K562 (cell line): ENCODE measurements around the gene TIMP2. TPM values are rescaled to one million over a fixed set of nuclear protein-coding genes. Genes with fewer than 3 reads are reported as not detected.

Experiments
- ATAC-seq: fragments of 200-7000 bp; cut with Tn5 transposase; 3 replicates; pipeline ENCODE4 v1.9.1; 2020; ENCODE audit warnings: moderate library complexity
- BruUV-seq: library from RNA; stranded (reverse); fragments of 400-500 nt; replicated peaks from 2 replicates; lab custom pipeline; 2021; lab: Mats Ljungman, UMichigan
- CTCF ChIA-PET: fragments of 300-600 bp; formaldehyde crosslinking; extraction: SDS; loops from one replicate; lab custom pipeline; 2021; ENCODE audit warnings: low intra/inter-chr PET ratio; lab: Yijun Ruan, JAX
- POLR2A ChIA-PET: fragments of 300-600, 350-650 bp; sonication (Branson Sonifier 250); formaldehyde crosslinking; extraction: SDS; loops from one replicate; lab custom pipeline; 2021; ENCODE audit warnings: antibody characterized with exemption, inconsistent platforms; lab: Yijun Ruan, JAX
- DNase-seq, 4 experiments: peaks; one replicate each; pipeline versions ENCODE4 v3.0.0 to v3.0.0-alpha.2; 2011 to 2018; ENCODE audit warnings: low spot score in 3 of 4, mixed read lengths in 3 of 4; ENCODE audit errors: extremely low read depth in 1 of 4
- FAIRE-seq: peaks from 2 replicates; lab custom pipeline; 2011; peaks lifted over from hg19 to GRCh38; lab: Jason Lieb, UNC
- H2AFZ ChIP-seq: 2 replicates; pipeline ENCODE4 v1.6.0; 2011; ENCODE audit warnings: low read depth, low read length, control low read depth, inconsistent platforms
- H3K27ac ChIP-seq: fragments of 200-600 bp; 3 replicates; pipeline ENCODE4 v1.8.0; 2011; ENCODE audit warnings: low read depth, mild to moderate bottlenecking, control low read depth, inconsistent platforms, low read length, moderate library complexity, mixed read lengths; ENCODE audit errors: extremely low read depth
- H3K27me3 ChIP-seq, 2 experiments: fragments of 300-600 bp in 1 of 2; 2 replicates in 1 of 2; 3 replicates in 1 of 2; pipeline versions ENCODE4 v1.6.0 to v1.8.0; 2011; ENCODE audit warnings: inconsistent platforms in 2 of 2, low read length in 2 of 2, mild to moderate bottlenecking in 1 of 2, mixed read lengths in 1 of 2, moderate library complexity in 1 of 2; ENCODE audit not compliant: control insufficient read depth in 2 of 2, insufficient read depth in 2 of 2
- H3K36me3 ChIP-seq: fragments of 300-600 bp; 3 replicates; pipeline ENCODE4 v1.8.0; 2011; ENCODE audit warnings: mild to moderate bottlenecking, low read length, inconsistent platforms; ENCODE audit not compliant: control insufficient read depth, insufficient read depth
- H3K4me1 ChIP-seq, 2 experiments: fragments of 200-600 bp in 1 of 2; replicated peaks in 1 of 2; 2 replicates in 1 of 2; 3 replicates in 1 of 2; pipeline versions ENCODE4 v1.5.1 to v1.8.0; 2011; ENCODE audit warnings: inconsistent platforms in 2 of 2, low read length in 2 of 2, mild to moderate bottlenecking in 1 of 2, mixed read lengths in 1 of 2, moderate library complexity in 1 of 2; ENCODE audit not compliant: control insufficient read depth in 2 of 2, insufficient read depth in 2 of 2
- H3K4me2 ChIP-seq: 2 replicates; pipeline ENCODE4 v1.6.1; 2011; ENCODE audit warnings: low read length, control low read depth, inconsistent platforms, mixed read lengths; ENCODE audit not compliant: insufficient read depth
- H3K4me3 ChIP-seq: fragments of 200-600 bp; sonication (generic), shearing (Covaris generic); 2 replicates; pipeline ENCODE4 v1.5.1; 2016; ENCODE audit warnings: control low read depth, inconsistent platforms
- H3K79me2 ChIP-seq: fragments of 200-600 bp; 3 replicates; pipeline ENCODE4 v1.8.0; 2011; ENCODE audit warnings: low read length, inconsistent platforms; ENCODE audit not compliant: control insufficient read depth, insufficient read depth
- H3K9ac ChIP-seq, 2 experiments: 2 replicates each; pipeline versions ENCODE4 v1.6.0 to v1.6.1; 2011; ENCODE audit warnings: low read depth in 2 of 2, low read length in 2 of 2, control low read depth in 1 of 2, inconsistent platforms in 1 of 2, mild to moderate bottlenecking in 1 of 2, mixed read lengths in 1 of 2; ENCODE audit not compliant: insufficient read depth in 1 of 2
- H3K9me1 ChIP-seq: one replicate; pipeline ENCODE4 v1.6.0; 2011; ENCODE audit warnings: inconsistent platforms, mild to moderate bottlenecking, low read length, moderate library complexity; ENCODE audit not compliant: control insufficient read depth, insufficient read depth
- H3K9me3 ChIP-seq: replicated peaks from 2 replicates; pipeline ENCODE4 v1.5.1; 2011; ENCODE audit warnings: low read depth, low read length, inconsistent platforms; ENCODE audit not compliant: control insufficient read depth, insufficient read depth
- H4K20me1 ChIP-seq: replicated peaks from 2 replicates; pipeline ENCODE4 v1.6.1; 2011; ENCODE audit warnings: low read length, inconsistent platforms, mixed read lengths; ENCODE audit not compliant: control insufficient read depth, insufficient read depth
- ATF3 ChIP-seq, 2 experiments: fragments of 450-650 bp in 1 of 2; sonication (generic) in 1 of 2; formaldehyde crosslinking in 1 of 2; IDR thresholded peaks in 1 of 2; conservative IDR thresholded peaks in 1 of 2; 2 replicates each; pipeline versions ENCODE4 v1.6.1 to v1.8.1; 2016 to 2023; ENCODE audit warnings: mild to moderate bottlenecking in 2 of 2, moderate library complexity in 2 of 2, inconsistent platforms in 1 of 2, missing genetic modification reagents in 1 of 2
- CBFA2T2 ChIP-seq: fragments of 450-650 bp; conservative IDR thresholded peaks from 2 replicates; pipeline ENCODE4 v1.6.1; 2017; ENCODE audit warnings: mild to moderate bottlenecking
- CBFA2T3 ChIP-seq: fragments of 450-650 bp; IDR thresholded peaks from 2 replicates; pipeline ENCODE4 v1.6.1; 2017
- CBX1 ChIP-seq: sonication (generic); IDR thresholded peaks from 2 replicates; pipeline ENCODE4 v1.6.1; 2016; ENCODE audit warnings: antibody characterized with exemption, low read depth, mild to moderate bottlenecking
- CREM ChIP-seq: IDR thresholded peaks from 2 replicates; pipeline ENCODE4 v1.6.1; 2014; ENCODE audit warnings: antibody characterized with exemption, low read depth
- GABPB2 ChIP-seq: fragments of 250-450 bp; sonication (Bioruptor Pico); conservative IDR thresholded peaks from 2 replicates; pipeline ENCODE4 v1.5.1; 2021; ENCODE audit warnings: mild to moderate bottlenecking
- ILF3 ChIP-seq: fragments of 450-650 bp; IDR thresholded peaks from 2 replicates; pipeline ENCODE4 v1.6.1; 2018; ENCODE audit warnings: antibody characterized with exemption, mild to moderate bottlenecking, moderate library complexity, borderline replicate concordance
- JUN ChIP-seq, 2 experiments: sonication (generic) in 1 of 2; formaldehyde crosslinking in 1 of 2; IDR thresholded peaks; 2 replicates each; pipeline versions ENCODE4 v1.6.1 to v1.8.0; 2012 to 2022; ENCODE audit warnings: borderline replicate concordance in 2 of 2, mild to moderate bottlenecking in 2 of 2, improper control_type of control experiment in 1 of 2, low read depth in 1 of 2, low read length in 1 of 2, missing genetic modification reagents in 1 of 2
- MYNN ChIP-seq, 2 experiments: sonication (generic); formaldehyde crosslinking in 1 of 2; IDR thresholded peaks; 2 replicates each; pipeline versions ENCODE4 v1.5.0 to v1.6.1; 2016 to 2020; ENCODE audit warnings: antibody characterized with exemption in 1 of 2, missing genetic modification reagents in 1 of 2
- PML ChIP-seq: IDR thresholded peaks from 2 replicates; pipeline ENCODE4 v1.6.1; 2012; ENCODE audit warnings: low read length, inconsistent platforms
- SREBF2 ChIP-seq: sonication (generic); formaldehyde crosslinking; IDR thresholded peaks from 2 replicates; pipeline ENCODE4 v1.4.0; 2020; ENCODE audit warnings: mild to moderate bottlenecking, missing genetic modification reagents
- TCF3 ChIP-seq: sonication (generic); formaldehyde crosslinking; IDR thresholded peaks from 2 replicates; pipeline ENCODE4 v1.4.0; 2020; ENCODE audit warnings: mild to moderate bottlenecking, missing genetic modification reagents
- ZEB2 ChIP-seq: fragments of 450-650 bp; IDR thresholded peaks from 2 replicates; pipeline ENCODE4 v1.6.1; 2016
- ZNF384 ChIP-seq: IDR thresholded peaks from 2 replicates; pipeline ENCODE4 v1.6.1; 2012; ENCODE audit warnings: low read depth, low read length, improper control_type of control experiment
- ZNF431 ChIP-seq: sonication (generic); formaldehyde crosslinking; IDR thresholded peaks from 2 replicates; pipeline ENCODE4 v1.8.0; 2022; ENCODE audit warnings: mild to moderate bottlenecking, missing genetic modification reagents
- ZNF561 ChIP-seq: fragments of 450-650 bp; formaldehyde crosslinking; conservative IDR thresholded peaks from 2 replicates; pipeline ENCODE4 v1.4.0; 2020; ENCODE audit warnings: mild to moderate bottlenecking, moderate library complexity
- WGBS: fragments of 100-300 bp; shearing (Covaris generic); methylation state at CpG from one replicate; pipeline ENCODE4 v1.1.6; 2016; ENCODE audit warnings: low coverage, mixed read lengths; ENCODE audit not compliant: insufficient coverage; ENCODE audit errors: missing lambda C conversion rate; 5-methylcytosine and 5-hydroxymethylcytosine counted together
- in situ Hi-C: fragments of 300-500 bp; cut with MboI; formaldehyde crosslinking; loops from 4 replicates; pipeline ENCODE4 v1.15.0; 2018; ENCODE audit warnings: inconsistent platforms, mixed read lengths
- intact Hi-C: fragments of 100-400 bp; cut with micrococcal nuclease; formaldehyde crosslinking; loops from 2 replicates; pipeline ENCODE4 v1.14.2; 2022
- polyA plus RNA-seq, 8 experiments: library from polyadenylated mRNA; depleted of rRNA in 4 of 8; stranded (reverse) in 5 of 8; unstranded in 3 of 8; fragments of >200 nt; fragmentation: Nextera tagmentation in 2 of 8; fragmentation: Illumina TruSeq in 1 of 8; extraction: Ambion mirVana in 2 of 8; extraction: Trizol in 1 of 8; gene quantifications; 2 replicates each; pipeline versions ENCODE4 v1.2.1 to v1.2.3, GENCODE V29; 2011 to 2014; ENCODE audit warnings: inconsistent platforms in 1 of 8, missing spikeins in 1 of 8
- total RNA-seq, 7 experiments: library from RNA; depleted of rRNA in 6 of 7; stranded (reverse); fragments of >200 nt in 6 of 7; fragmentation: Illumina TruSeq in 2 of 7; extraction: Trizol in 2 of 7; gene quantifications; 2 replicates each; pipeline versions ENCODE4 v1.2.1 to v1.2.3, GENCODE V29; 2011 to 2021; ENCODE audit warnings: low replicate concordance in 1 of 7
- TF ChIP-seq, protein P1 (sequence below): fragments of 450-650 bp; conservative IDR thresholded peaks from 2 replicates; pipeline ENCODE4 v1.6.1; 2016; ENCODE audit warnings: missing genetic modification characterization, low read depth, mild to moderate bottlenecking, missing compliant biosample characterization, moderate library complexity
- TF ChIP-seq, protein P2 (sequence below): fragments of 250-450 bp; sonication (Bioruptor Pico); IDR thresholded peaks from 2 replicates; pipeline ENCODE4 v1.9.0; 2021; ENCODE audit warnings: mild to moderate bottlenecking
- TF ChIP-seq, protein P3 (sequence below): fragments of 450-650 bp; IDR thresholded peaks from 2 replicates; pipeline ENCODE4 v1.7.0; 2016; ENCODE audit warnings: borderline replicate concordance

Gene TIMP2
- total and polyA plus RNA-seq, 9 of the 15 experiments (the other 6 are each of a cell fraction or from before 2014, with no cell fraction given): 0.55 TPM; not detected in 8

DNA sequence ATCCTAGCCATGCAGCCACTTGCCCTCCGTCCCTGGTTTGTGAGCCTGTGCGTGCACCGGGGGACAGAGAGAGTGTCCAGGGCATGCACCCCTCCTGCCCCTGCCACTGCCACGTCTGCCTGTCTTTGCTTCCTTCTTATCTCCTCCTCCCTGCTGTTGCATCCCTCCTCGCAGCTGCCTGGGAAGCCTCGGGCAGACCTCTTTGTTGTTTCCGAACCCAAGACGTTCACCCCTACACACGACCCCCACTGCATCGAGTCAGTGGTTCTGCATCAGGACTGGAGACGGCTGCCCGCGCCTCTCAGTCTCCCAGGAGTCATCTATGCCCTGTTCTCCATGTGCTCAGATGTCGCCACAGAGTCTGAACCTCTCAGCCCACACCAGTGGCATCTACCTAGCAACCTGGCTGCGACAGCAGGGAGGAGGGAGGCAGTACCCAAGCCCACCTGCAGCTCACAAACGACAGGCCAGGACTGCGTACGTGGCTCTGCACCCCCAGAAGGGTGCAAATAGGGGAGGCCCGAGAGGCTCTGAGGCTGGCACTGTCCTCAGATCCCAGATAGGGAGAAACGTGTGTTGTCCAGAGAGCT is 5.2 kb downstream of the TIMP2 start:
- intact Hi-C loops (no loop called here), in situ Hi-C loops (no loop called here)
- no peak overlapping the region for H2AFZ ChIP-seq
- peaks cover 18% of the 10 kb centered on the region; the same call in 1 of the 2 replicates for H4K20me1 ChIP-seq
- TF ChIP-seq GABPB2 (CRISPR knock-in tag) (no peak), CBFA2T2 (peak; percentile 34; the same call in 1 of the 2 replicates), CREM (no peak), JUN (IDR thresholded peaks at IDR 0.05; ENCODE audit: borderline replicate concordance, low read depth, low read length) (no peak), JUN (CRISPR knock-in tag; IDR thresholded peaks at IDR 0.05; ENCODE audit: borderline replicate concordance) (no peak), SREBF2 (CRISPR knock-in tag) (no peak), ILF3 (no peak), ZNF384 (no peak), MYNN (IDR thresholded peaks at IDR 0.05) (no peak), MYNN (CRISPR knock-in tag; IDR thresholded peaks at IDR 0.05) (no peak), ZNF561 (CRISPR knock-in tag) (no peak), ZNF431 (no peak), ATF3 (IDR thresholded peaks at IDR 0.05) (no peak), ATF3 (CRISPR knock-in tag; conservative IDR thresholded peaks at IDR 0.05) (no peak), CBFA2T3 (peak; percentile 54), TCF3 (CRISPR knock-in tag) (peak; percentile 20; the same call in 1 of the 2 replicates), CBX1 (no peak), PML (no peak), ZEB2 (no peak)
- TF ChIP-seq, protein P1, sequence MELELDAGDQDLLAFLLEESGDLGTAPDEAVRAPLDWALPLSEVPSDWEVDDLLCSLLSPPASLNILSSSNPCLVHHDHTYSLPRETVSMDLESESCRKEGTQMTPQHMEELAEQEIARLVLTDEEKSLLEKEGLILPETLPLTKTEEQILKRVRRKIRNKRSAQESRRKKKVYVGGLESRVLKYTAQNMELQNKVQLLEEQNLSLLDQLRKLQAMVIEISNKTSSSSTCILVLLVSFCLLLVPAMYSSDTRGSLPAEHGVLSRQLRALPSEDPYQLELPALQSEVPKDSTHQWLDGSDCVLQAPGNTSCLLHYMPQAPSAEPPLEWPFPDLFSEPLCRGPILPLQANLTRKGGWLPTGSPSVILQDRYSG (tag): no peak
- TF ChIP-seq, protein P2, sequence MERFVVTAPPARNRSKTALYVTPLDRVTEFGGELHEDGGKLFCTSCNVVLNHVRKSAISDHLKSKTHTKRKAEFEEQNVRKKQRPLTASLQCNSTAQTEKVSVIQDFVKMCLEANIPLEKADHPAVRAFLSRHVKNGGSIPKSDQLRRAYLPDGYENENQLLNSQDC (CRISPR knock-in tag): no peak
- TF ChIP-seq, protein P3, sequence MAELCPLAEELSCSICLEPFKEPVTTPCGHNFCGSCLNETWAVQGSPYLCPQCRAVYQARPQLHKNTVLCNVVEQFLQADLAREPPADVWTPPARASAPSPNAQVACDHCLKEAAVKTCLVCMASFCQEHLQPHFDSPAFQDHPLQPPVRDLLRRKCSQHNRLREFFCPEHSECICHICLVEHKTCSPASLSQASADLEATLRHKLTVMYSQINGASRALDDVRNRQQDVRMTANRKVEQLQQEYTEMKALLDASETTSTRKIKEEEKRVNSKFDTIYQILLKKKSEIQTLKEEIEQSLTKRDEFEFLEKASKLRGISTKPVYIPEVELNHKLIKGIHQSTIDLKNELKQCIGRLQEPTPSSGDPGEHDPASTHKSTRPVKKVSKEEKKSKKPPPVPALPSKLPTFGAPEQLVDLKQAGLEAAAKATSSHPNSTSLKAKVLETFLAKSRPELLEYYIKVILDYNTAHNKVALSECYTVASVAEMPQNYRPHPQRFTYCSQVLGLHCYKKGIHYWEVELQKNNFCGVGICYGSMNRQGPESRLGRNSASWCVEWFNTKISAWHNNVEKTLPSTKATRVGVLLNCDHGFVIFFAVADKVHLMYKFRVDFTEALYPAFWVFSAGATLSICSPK: no peak
- no peak overlapping the region for H3K4me2 ChIP-seq
- ATAC-seq (no peak), DNase-seq (no peak), FAIRE-seq (no peak)
- no peaks in the 10 kb centered on the region for H3K9me1 ChIP-seq
- WGBS: 4% methylated on average over 19 of the region's 20 CpGs
- CTCF ChIA-PET: no interaction called here
- H3K36me3 ChIP-seq: no peaks in the 10 kb centered on the region
- H3K79me2 ChIP-seq: no peaks in the 10 kb centered on the region
- H3K27ac ChIP-seq: no peak overlapping the region
- H3K4me1 ChIP-seq: peaks cover 0 to 18% of the 10 kb centered on the region in 2 experiments; a peak in 2 of 5 replicates
- POLR2A ChIA-PET: no interaction called here
- peaks cover 57 to 83% of the 10 kb centered on the region in 2 experiments for H3K27me3 ChIP-seq
- H3K9me3 ChIP-seq: no peaks in the 10 kb centered on the region
- BruUV-seq: no TSS peak
- H3K4me3 ChIP-seq: no peak overlapping the region
- H3K9ac ChIP-seq: no peak overlapping the region
